HepG2 (cell line): ENCODE measurements around the gene ZBTB20. TPM values are rescaled to one million over a fixed set of nuclear protein-coding genes. Genes with fewer than 3 reads are reported as not detected.

Experiments used
- ATAC-seq: fragments of 200-7000 bp; cut with Tn5 transposase; 3 replicates; pipeline ENCODE4 v1.9.1; 2020; ENCODE audit warnings: mild to moderate bottlenecking, moderate library complexity
- BruUV-seq: library from RNA; stranded (reverse); fragments of 400-500 nt; replicated peaks from 2 replicates; lab custom pipeline; 2021; lab: Mats Ljungman, UMichigan
- CTCF ChIA-PET: fragments of 300-600 bp; formaldehyde crosslinking; extraction: SDS; loops from one replicate; lab custom pipeline; 2021; ENCODE audit warnings: low total read pairs, inconsistent platforms, low intra/inter-chr PET ratio; lab: Yijun Ruan, JAX
- POLR2A ChIA-PET: fragments of 350-600 bp; sonication (Branson Sonifier 250); formaldehyde crosslinking; loops from one replicate; lab custom pipeline; 2020; ENCODE audit warnings: antibody characterized with exemption, inconsistent platforms; lab: Yijun Ruan, JAX
- DNase-seq: peaks from one replicate; pipeline ENCODE4 v3.0.0-alpha.2; 2015; ENCODE audit warnings: low spot score
- FAIRE-seq: peaks from 3 replicates; lab custom pipeline; 2011; peaks lifted over from hg19 to GRCh38; lab: Jason Lieb, UNC
- H2AFZ ChIP-seq: one replicate; pipeline ENCODE4 v1.6.1; 2011; ENCODE audit warnings: low read length, inconsistent platforms
- H3K27ac ChIP-seq: fragments of 300-600 bp; 3 replicates; pipeline ENCODE4 v1.8.0; 2011; ENCODE audit warnings: mixed run types, mild to moderate bottlenecking, mixed read lengths, low read length, inconsistent platforms; ENCODE audit not compliant: insufficient read depth; ENCODE audit errors: extremely low read length
- H3K27me3 ChIP-seq, 2 experiments: fragments of 200-600 bp in 1 of 2; 2 replicates in 1 of 2; 3 replicates in 1 of 2; pipeline versions ENCODE4 v1.6.0 to v1.8.0; 2011; ENCODE audit warnings: low read length in 2 of 2, mild to moderate bottlenecking in 2 of 2, moderate library complexity in 2 of 2, inconsistent platforms in 1 of 2; ENCODE audit not compliant: insufficient read depth in 2 of 2, control insufficient read depth in 1 of 2
- H3K36me3 ChIP-seq, 2 experiments: fragments of 200-600 bp in 1 of 2; replicated peaks in 1 of 2; 2 replicates in 1 of 2; 3 replicates in 1 of 2; pipeline versions ENCODE4 v1.5.1 to v1.8.0; 2011; ENCODE audit warnings: low read length in 2 of 2, inconsistent platforms in 1 of 2; ENCODE audit not compliant: insufficient read depth in 2 of 2, control insufficient read depth in 1 of 2
- H3K4me1 ChIP-seq: 2 replicates; pipeline ENCODE4 v1.5.1; 2012; ENCODE audit warnings: low read length, inconsistent platforms; ENCODE audit not compliant: insufficient read depth
- H3K4me2 ChIP-seq: 2 replicates; pipeline ENCODE4 v1.6.0; 2011; ENCODE audit warnings: low read depth, low read length, inconsistent platforms
- H3K4me3 ChIP-seq, 3 experiments: fragments of 200-600 bp in 1 of 3; sonication (generic), shearing (Covaris generic) in 1 of 3; replicated peaks in 1 of 3; 2 replicates each; pipeline ENCODE4 v1.5.1; 2011 to 2016; ENCODE audit warnings: low read length in 3 of 3, inconsistent platforms in 2 of 3, low read depth in 2 of 3, mild to moderate bottlenecking in 2 of 3, control low read depth in 1 of 3, mixed read lengths in 1 of 3; ENCODE audit not compliant: insufficient read depth in 1 of 3
- H3K79me2 ChIP-seq: one replicate; pipeline ENCODE4 v1.6.1; 2011; ENCODE audit warnings: low read length, inconsistent platforms; ENCODE audit not compliant: insufficient read depth
- H3K9ac ChIP-seq: 2 replicates; pipeline ENCODE4 v1.6.0; 2011; ENCODE audit warnings: mild to moderate bottlenecking, low read depth, low read length, inconsistent platforms; ENCODE audit not compliant: insufficient read depth
- H3K9me3 ChIP-seq: 2 replicates; pipeline ENCODE4 v1.5.1; 2012; ENCODE audit warnings: mild to moderate bottlenecking, low read length
- H4K20me1 ChIP-seq: 2 replicates; pipeline ENCODE4 v1.6.0; 2011; ENCODE audit warnings: inconsistent platforms, mild to moderate bottlenecking, low read length, moderate library complexity; ENCODE audit not compliant: insufficient read depth
- CHD2 ChIP-seq: IDR thresholded peaks from 2 replicates; pipeline ENCODE4 v1.6.1; 2011; ENCODE audit warnings: low read depth, low read length, improper control_type of control experiment
- ERF ChIP-seq: IDR thresholded peaks from 2 replicates; pipeline ENCODE4 v1.6.1; 2018; ENCODE audit warnings: missing biosample characterization, missing genetic modification reagents
- MIXL1 ChIP-seq: IDR thresholded peaks from 2 replicates; pipeline ENCODE4 v1.6.1; 2016
- PPARG ChIP-seq: conservative IDR thresholded peaks from 2 replicates; pipeline ENCODE4 v1.6.1; 2016; ENCODE audit warnings: missing biosample characterization, missing genetic modification reagents
- REPIN1 ChIP-seq: sonication (generic); formaldehyde crosslinking; IDR thresholded peaks from 2 replicates; pipeline ENCODE4 v1.8.0; 2022; ENCODE audit warnings: missing genetic modification reagents, low read depth, mild to moderate bottlenecking, borderline replicate concordance
- SALL1 ChIP-seq: sonication (generic); formaldehyde crosslinking; IDR thresholded peaks from 2 replicates; pipeline ENCODE4 v1.8.0; 2022; ENCODE audit warnings: mild to moderate bottlenecking, missing genetic modification reagents
- STAG1 ChIP-seq: sonication (generic); formaldehyde crosslinking; IDR thresholded peaks from 2 replicates; pipeline ENCODE4 v1.4.0; 2020; ENCODE audit warnings: missing genetic modification reagents
- ZFY ChIP-seq: sonication (generic); formaldehyde crosslinking; IDR thresholded peaks from 2 replicates; pipeline ENCODE4 v1.4.0; 2020; ENCODE audit warnings: missing genetic modification reagents
- ZNF124 ChIP-seq: sonication (generic); formaldehyde crosslinking; IDR thresholded peaks from 2 replicates; pipeline ENCODE4 v1.4.0; 2020; ENCODE audit warnings: missing genetic modification reagents
- ZNF441 ChIP-seq: sonication (generic); formaldehyde crosslinking; IDR thresholded peaks from 2 replicates; pipeline ENCODE4 v1.7.0; 2021; ENCODE audit warnings: missing genetic modification reagents, borderline replicate concordance
- ZNF512B ChIP-seq: sonication (generic); formaldehyde crosslinking; IDR thresholded peaks from 2 replicates; pipeline ENCODE4 v1.5.1; 2020; ENCODE audit warnings: missing genetic modification reagents, mild to moderate bottlenecking, borderline replicate concordance
- ZNF569 ChIP-seq: sonication (generic); formaldehyde crosslinking; IDR thresholded peaks from 2 replicates; pipeline ENCODE4 v1.5.0; 2020; ENCODE audit warnings: mild to moderate bottlenecking, missing genetic modification reagents, moderate library complexity, borderline replicate concordance
- WGBS: methylation state at CpG from one replicate; pipeline ENCODE4 v1.1.6; 2017; ENCODE audit warnings: low lambda C conversion rate; 5-methylcytosine and 5-hydroxymethylcytosine counted together
- in situ Hi-C: cut with HindIII; loops from 2 replicates; pipeline ENCODE4 v1.10.0; 2017; ENCODE audit warnings: low pct_unique_long_range_greater_than_20kb; ENCODE audit not compliant: extremely low pct_ligation_motif_present
- intact Hi-C: fragments of 100-400 bp; cut with micrococcal nuclease; formaldehyde crosslinking; loops from one replicate; pipeline ENCODE4 v1.10.0; 2022; ENCODE audit not compliant: unreplicated experiment
- polyA plus RNA-seq, 8 experiments: library from polyadenylated mRNA; depleted of rRNA in 3 of 8; stranded (reverse) in 7 of 8; unstranded in 1 of 8; fragments of >200 nt; fragmentation: Illumina TruSeq in 4 of 8; extraction: Trizol in 4 of 8; gene quantifications; 2 replicates each; pipeline versions ENCODE4 v1.2.1 to v1.2.3, GENCODE V29; 2011 to 2016; ENCODE audit warnings: low read depth in 4 of 8, missing spikeins in 1 of 8, mixed read lengths in 1 of 8; ENCODE audit not compliant: insufficient read depth in 1 of 8
- total RNA-seq, 5 experiments: library from RNA; depleted of rRNA; stranded (reverse); fragments of >200 nt; fragmentation: Illumina TruSeq; extraction: Trizol; gene quantifications; 2 replicates each; pipeline ENCODE4 v1.2.3, GENCODE V29; 2016; ENCODE audit warnings: low read depth in 1 of 5
- TF ChIP-seq, protein P1 (sequence below): sonication (generic); formaldehyde crosslinking; IDR thresholded peaks from 2 replicates; pipeline ENCODE4 v1.4.0; 2020; ENCODE audit warnings: missing genetic modification reagents
- TF ChIP-seq, protein P2 (sequence below): sonication (generic); formaldehyde crosslinking; IDR thresholded peaks from 2 replicates; pipeline ENCODE4 v1.5.0; 2020; ENCODE audit warnings: mild to moderate bottlenecking, missing genetic modification reagents, moderate library complexity
- TF ChIP-seq, protein P3 (sequence below): sonication (generic); formaldehyde crosslinking; IDR thresholded peaks from 2 replicates; pipeline ENCODE4 v1.5.0; 2020; ENCODE audit warnings: mild to moderate bottlenecking, missing genetic modification reagents, borderline replicate concordance

The ZBTB20 gene
- total and polyA plus RNA-seq, 2 of the 13 experiments (the other 11 are each of a cell fraction or from before 2014, with no cell fraction given): 1.9 to 8.8 TPM

DNA sequence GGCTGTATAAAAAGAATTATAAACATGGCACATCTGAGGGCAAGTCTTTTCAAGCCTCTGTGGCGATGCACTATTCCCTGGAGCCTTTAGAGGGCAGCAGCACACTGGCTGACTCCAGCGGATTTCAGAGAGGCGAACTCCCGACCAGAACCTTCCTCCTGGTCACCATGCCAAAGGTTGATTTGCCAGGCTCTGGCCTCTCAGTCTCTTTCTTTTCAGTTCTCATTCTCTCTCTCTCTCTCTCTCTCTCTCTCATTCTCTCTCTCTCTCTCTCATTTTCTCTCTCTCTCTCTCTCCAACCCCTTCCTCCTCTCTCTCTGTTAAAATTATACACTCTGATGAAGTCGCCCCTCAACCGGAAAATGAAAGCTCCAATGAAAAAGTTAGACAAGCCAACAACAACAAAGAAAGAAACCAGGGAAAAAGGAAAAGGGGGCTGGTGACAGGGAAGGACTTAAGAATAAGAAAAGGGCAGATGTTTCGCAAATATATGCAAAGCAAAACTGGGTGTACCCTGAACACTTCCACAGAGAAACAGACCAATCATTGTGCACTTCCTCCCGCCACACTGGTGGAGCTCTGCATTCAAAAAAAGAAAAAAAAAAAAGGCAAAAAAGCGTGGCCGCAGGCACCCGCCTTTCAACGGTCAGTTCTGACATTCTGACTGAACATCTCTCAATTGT lies 763.1 kb downstream of the ZBTB20 start:
- H3K4me1 ChIP-seq: peaks cover 5% of the 10 kb centered on the region
- H3K79me2 ChIP-seq: no peaks in the 10 kb centered on the region
- DNase-seq: peak; percentile 60
- no peak overlapping the region for H2AFZ ChIP-seq
- H3K4me3 ChIP-seq: no peak overlapping the region
- no peaks in the 10 kb centered on the region for H3K9me3 ChIP-seq
- no peaks in the 10 kb centered on the region for H3K27me3 ChIP-seq
- no TSS peak for BruUV-seq
- in situ Hi-C loops (no loop called here), intact Hi-C loops (loop anchor here (1.0 kb wide), 1 partner anchor 34 kb away; no protein-coding TSS in a partner anchor)
- H3K9ac ChIP-seq: no peak overlapping the region
- ATAC-seq: peak; percentile 99
- WGBS: 64% methylated on average over 12 of the region's 12 CpGs
- POLR2A ChIA-PET: no interaction called here
- CTCF ChIA-PET: interaction anchor here (2.0 kb wide), 1 partner anchor 35 kb away, joined by 12 read pairs; no protein-coding TSS in a partner anchor
- H3K36me3 ChIP-seq: peaks cover 0 to 27% of the 10 kb centered on the region in 2 experiments; a peak in 2 of 5 replicates
- H3K4me2 ChIP-seq: peak overlapping the region; percentile 21; the same call in 1 of the 2 replicates
- H3K27ac ChIP-seq: peak overlapping the region; percentile 23
- peak; percentile 92 for FAIRE-seq
- H4K20me1 ChIP-seq: no peaks in the 10 kb centered on the region
- TF ChIP-seq ZNF512B (CRISPR knock-in tag) (0 out of 2 replicates have a peak, but pooled peaks have one; percentile 44), ZNF441 (0 out of 2 replicates have a peak, but pooled peaks have one; percentile 40), MIXL1 (CRISPR knock-in tag) (no peak), ERF (CRISPR knock-in tag) (peak; percentile 37; the same call in 1 of the 2 replicates), ZFY (CRISPR knock-in tag) (no peak), STAG1 (CRISPR knock-in tag) (peak; percentile 87), CHD2 (no peak), REPIN1 (no peak), SALL1 (CRISPR knock-in tag) (0 out of 2 replicates have a peak, but pooled peaks have one; percentile 33), ZNF569 (CRISPR knock-in tag) (no peak), PPARG (peak; percentile 79), ZNF124 (peak; percentile 42; the same call in 1 of the 2 replicates)
- TF ChIP-seq, protein P1, sequence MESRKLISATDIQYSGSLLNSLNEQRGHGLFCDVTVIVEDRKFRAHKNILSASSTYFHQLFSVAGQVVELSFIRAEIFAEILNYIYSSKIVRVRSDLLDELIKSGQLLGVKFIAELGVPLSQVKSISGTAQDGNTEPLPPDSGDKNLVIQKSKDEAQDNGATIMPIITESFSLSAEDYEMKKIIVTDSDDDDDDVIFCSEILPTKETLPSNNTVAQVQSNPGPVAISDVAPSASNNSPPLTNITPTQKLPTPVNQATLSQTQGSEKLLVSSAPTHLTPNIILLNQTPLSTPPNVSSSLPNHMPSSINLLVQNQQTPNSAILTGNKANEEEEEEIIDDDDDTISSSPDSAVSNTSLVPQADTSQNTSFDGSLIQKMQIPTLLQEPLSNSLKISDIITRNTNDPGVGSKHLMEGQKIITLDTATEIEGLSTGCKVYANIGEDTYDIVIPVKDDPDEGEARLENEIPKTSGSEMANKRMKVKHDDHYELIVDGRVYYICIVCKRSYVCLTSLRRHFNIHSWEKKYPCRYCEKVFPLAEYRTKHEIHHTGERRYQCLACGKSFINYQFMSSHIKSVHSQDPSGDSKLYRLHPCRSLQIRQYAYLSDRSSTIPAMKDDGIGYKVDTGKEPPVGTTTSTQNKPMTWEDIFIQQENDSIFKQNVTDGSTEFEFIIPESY: 0 out of 2 replicates have a peak, but pooled peaks have one; percentile 16
- TF ChIP-seq, protein P2, sequence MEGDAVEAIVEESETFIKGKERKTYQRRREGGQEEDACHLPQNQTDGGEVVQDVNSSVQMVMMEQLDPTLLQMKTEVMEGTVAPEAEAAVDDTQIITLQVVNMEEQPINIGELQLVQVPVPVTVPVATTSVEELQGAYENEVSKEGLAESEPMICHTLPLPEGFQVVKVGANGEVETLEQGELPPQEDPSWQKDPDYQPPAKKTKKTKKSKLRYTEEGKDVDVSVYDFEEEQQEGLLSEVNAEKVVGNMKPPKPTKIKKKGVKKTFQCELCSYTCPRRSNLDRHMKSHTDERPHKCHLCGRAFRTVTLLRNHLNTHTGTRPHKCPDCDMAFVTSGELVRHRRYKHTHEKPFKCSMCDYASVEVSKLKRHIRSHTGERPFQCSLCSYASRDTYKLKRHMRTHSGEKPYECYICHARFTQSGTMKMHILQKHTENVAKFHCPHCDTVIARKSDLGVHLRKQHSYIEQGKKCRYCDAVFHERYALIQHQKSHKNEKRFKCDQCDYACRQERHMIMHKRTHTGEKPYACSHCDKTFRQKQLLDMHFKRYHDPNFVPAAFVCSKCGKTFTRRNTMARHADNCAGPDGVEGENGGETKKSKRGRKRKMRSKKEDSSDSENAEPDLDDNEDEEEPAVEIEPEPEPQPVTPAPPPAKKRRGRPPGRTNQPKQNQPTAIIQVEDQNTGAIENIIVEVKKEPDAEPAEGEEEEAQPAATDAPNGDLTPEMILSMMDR (CRISPR knock-in tag): peak; percentile 87
- TF ChIP-seq, protein P3, sequence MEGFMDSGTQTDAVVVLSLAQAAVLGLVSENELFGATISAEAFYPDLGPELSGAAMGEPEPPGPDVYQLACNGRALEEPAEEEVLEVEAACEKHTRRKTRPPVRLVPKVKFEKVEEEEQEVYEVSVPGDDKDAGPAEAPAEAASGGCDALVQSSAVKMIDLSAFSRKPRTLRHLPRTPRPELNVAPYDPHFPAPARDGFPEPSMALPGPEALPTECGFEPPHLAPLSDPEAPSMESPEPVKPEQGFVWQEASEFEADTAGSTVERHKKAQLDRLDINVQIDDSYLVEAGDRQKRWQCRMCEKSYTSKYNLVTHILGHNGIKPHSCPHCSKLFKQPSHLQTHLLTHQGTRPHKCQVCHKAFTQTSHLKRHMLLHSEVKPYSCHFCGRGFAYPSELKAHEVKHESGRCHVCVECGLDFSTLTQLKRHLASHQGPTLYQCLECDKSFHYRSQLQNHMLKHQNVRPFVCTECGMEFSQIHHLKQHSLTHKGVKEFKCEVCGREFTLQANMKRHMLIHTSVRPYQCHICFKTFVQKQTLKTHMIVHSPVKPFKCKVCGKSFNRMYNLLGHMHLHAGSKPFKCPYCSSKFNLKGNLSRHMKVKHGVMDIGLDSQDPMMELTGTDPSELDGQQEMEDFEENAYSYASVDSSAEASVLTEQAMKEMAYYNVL (CRISPR knock-in tag): peak; percentile 54; the same call in 1 of the 2 replicates
